NT2/D1 (cell line): ENCODE measurements around the gene KCNK6.

Source experiments
- SUZ12 ChIP-seq: IDR thresholded peaks from 2 replicates; pipeline ENCODE4 v1.6.1; 2011; ENCODE audit not compliant: insufficient read length, insufficient read depth; ENCODE audit errors: extremely low read depth
- YY1 ChIP-seq: IDR thresholded peaks from 2 replicates; pipeline ENCODE4 v1.6.1; 2011; ENCODE audit not compliant: insufficient read length, insufficient read depth
- ZNF274 ChIP-seq: IDR thresholded peaks from 2 replicates; pipeline ENCODE4 v1.6.1; 2011; ENCODE audit warnings: mild to moderate bottlenecking, low read depth, low read length

GRCh38 chr19:38340927-38341326, 21.3 kb downstream of the KCNK6 start:
- TF ChIP-seq ZNF274 (no peak), YY1 (no peak), SUZ12 (no peak)
